HFF-Myc (cell line): ENCODE results near the gene PPM1M.

Experiments
- DNase-seq: peaks from one replicate; pipeline ENCODE4 v3.0.0-alpha.2; 2011; ENCODE audit warnings: low read depth; ENCODE audit errors: extremely low read depth
- H3K4me3 ChIP-seq: replicated peaks from 2 replicates; pipeline ENCODE4 v1.5.1; 2011; ENCODE audit warnings: low read depth, mild to moderate bottlenecking, control low read depth, low read length
- TF ChIP-seq, protein P1 (sequence below): IDR thresholded peaks from 2 replicates; pipeline ENCODE4 v1.5.1; 2012; ENCODE audit warnings: mild to moderate bottlenecking, low read depth, low read length, control low read depth; ENCODE audit errors: missing control alignments

The PPM1M gene

DNA sequence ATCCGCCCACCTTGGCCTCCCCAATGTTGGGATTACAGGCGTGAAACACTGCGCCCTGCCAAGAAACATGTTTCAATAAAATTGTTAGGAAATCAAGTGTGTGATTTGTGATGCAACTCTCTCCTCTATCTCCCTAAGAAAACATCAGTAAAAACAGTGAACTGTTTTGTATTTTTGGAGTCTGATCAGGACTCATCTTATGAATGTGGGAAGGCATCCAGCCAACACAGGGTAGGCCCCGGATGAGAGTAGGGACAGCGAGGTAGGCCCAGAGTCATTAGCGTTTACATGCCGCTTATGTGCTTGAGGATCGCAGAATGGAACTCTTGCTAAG lies 41.2 kb downstream of the PPM1M start:
- peak overlapping the region; percentile 81 for H3K4me3 ChIP-seq
- no peak for DNase-seq
- TF ChIP-seq, protein P1, sequence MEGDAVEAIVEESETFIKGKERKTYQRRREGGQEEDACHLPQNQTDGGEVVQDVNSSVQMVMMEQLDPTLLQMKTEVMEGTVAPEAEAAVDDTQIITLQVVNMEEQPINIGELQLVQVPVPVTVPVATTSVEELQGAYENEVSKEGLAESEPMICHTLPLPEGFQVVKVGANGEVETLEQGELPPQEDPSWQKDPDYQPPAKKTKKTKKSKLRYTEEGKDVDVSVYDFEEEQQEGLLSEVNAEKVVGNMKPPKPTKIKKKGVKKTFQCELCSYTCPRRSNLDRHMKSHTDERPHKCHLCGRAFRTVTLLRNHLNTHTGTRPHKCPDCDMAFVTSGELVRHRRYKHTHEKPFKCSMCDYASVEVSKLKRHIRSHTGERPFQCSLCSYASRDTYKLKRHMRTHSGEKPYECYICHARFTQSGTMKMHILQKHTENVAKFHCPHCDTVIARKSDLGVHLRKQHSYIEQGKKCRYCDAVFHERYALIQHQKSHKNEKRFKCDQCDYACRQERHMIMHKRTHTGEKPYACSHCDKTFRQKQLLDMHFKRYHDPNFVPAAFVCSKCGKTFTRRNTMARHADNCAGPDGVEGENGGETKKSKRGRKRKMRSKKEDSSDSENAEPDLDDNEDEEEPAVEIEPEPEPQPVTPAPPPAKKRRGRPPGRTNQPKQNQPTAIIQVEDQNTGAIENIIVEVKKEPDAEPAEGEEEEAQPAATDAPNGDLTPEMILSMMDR: no peak

GRCh38 chr3:52288674-52289073 lies 43.1 kb downstream of the PPM1M start:
- TF ChIP-seq, protein P1: no peak
- H3K4me3 ChIP-seq: peak overlapping the region; percentile 81
- no peak for DNase-seq

DNA sequence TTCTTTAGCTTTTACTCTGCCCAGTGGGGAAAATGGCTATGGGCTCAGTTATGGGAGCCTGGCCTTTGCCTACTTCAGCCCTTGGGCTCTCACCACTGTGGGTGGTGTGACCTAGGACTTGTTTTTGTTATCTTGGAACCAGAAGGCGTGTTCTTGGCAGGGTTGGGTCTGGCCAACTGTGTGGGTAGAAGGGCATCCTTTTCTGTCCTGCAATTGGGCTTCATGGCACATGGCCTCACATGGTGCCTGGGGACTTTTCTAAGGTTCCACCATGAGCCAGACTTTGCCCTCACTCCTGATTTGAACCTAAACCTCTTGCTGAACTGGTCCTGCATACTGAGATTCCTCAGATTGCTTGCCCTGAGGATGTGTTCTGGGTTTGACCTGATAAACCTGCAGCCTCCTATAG lies 43.8 kb downstream of the PPM1M start:
- no peak for DNase-seq
- TF ChIP-seq, protein P1: no peak

GRCh38 chr3:52289747-52290595 lies 44.4 kb downstream of the PPM1M start:
- no peak overlapping the region for H3K4me3 ChIP-seq
- no peak for DNase-seq
- TF ChIP-seq, protein P1: no peak

More for the DNA sequence above, 43.8 kb downstream of the PPM1M start:
- no peak overlapping the region for H3K4me3 ChIP-seq

DNA sequence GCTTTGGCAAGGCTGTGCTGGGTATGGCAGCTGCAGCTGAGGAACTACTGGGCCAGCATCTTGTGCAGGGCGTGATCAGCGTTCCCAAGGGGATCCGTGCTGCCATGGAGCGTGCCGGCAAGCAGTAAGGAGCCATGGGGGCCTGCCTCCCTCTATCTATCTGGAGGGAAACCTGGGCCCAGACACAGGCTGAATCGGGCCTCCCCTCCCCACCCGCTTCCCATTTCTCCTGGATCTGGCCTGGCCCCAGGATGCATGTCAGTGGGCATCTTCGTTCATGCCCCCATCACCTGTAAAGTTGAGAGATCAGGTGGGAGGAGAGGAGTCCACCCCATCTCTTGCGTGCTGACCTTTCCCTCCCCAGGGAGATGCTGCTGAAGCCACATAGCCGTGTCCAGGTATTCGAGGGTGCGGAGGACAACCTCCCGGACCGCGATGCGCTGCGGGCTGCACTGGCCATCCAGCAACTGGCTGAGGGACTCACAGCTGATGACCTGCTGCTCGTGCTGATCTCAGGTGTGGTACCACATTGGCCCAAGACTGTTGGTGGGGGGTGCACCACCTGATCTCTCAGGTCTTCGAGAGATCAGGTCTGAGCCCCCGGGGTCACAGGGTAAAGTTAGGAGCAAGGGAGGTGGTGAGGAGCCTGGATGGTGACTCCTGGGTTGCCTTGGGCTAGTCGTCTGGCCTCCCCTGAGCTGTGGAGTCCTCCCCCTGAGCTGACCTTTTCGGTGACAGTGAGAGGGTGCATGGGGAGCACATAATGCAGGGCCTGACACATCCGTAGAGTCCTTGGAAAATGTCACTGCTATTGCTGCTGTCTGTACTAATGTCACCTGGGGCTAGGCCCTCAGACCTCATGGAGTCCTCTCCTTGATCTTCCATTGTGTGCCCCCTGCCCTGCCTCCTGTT lies 45.3 kb downstream of the PPM1M start:
- no peak overlapping the region for H3K4me3 ChIP-seq
- TF ChIP-seq, protein P1: no peak
- no peak for DNase-seq

DNA sequence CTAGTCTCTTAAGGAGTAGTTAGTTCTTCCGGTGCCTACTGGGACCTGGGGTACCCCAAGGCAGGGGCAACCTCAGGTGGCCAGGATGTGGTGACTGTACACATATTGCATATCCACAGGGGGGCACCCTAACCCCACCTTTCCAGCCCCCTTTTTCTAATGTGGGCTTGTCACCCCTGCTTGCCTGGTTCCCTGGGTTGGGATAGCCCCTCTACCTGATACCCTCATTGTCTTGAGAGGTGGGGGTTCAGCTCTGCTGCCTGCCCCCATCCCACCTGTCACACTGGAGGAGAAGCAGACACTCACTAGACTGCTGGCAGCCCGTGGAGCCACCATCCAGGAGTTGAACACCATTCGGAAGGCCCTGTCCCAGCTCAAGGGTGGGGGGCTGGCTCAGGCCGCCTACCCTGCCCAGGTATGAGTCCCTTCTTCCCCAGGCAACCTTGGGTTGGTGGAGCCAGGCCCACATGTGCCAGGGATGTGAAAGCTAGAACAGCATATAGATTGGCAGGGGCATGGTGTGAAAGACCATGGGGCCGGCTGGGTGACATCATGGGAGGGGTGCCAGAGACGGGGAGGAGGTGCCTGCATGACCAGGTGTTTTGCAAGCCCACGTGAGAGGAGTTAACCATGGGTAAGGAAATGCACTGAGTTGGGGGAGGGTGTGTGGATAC lies 46.1 kb downstream of the PPM1M start:
- no peak for DNase-seq
- TF ChIP-seq, protein P1: peak; percentile 48
- H3K4me3 ChIP-seq: no peak overlapping the region
